ENCODE data around the gene DYNC2LI1. TPM values are rescaled to one million over a fixed set of nuclear protein-coding genes. Genes with fewer than 3 reads are reported as not detected.

The DYNC2LI1 gene
- total and polyA plus RNA-seq, 2 of the 8 experiments (the other 6 are each of a cell fraction or from before 2014, with no cell fraction given): 3.9 to 7.6 TPM

GRCh38 chr2:43792653-43793052, 18.8 kb downstream of the DYNC2LI1 start (continued):
- TF ChIP-seq, protein P1, sequence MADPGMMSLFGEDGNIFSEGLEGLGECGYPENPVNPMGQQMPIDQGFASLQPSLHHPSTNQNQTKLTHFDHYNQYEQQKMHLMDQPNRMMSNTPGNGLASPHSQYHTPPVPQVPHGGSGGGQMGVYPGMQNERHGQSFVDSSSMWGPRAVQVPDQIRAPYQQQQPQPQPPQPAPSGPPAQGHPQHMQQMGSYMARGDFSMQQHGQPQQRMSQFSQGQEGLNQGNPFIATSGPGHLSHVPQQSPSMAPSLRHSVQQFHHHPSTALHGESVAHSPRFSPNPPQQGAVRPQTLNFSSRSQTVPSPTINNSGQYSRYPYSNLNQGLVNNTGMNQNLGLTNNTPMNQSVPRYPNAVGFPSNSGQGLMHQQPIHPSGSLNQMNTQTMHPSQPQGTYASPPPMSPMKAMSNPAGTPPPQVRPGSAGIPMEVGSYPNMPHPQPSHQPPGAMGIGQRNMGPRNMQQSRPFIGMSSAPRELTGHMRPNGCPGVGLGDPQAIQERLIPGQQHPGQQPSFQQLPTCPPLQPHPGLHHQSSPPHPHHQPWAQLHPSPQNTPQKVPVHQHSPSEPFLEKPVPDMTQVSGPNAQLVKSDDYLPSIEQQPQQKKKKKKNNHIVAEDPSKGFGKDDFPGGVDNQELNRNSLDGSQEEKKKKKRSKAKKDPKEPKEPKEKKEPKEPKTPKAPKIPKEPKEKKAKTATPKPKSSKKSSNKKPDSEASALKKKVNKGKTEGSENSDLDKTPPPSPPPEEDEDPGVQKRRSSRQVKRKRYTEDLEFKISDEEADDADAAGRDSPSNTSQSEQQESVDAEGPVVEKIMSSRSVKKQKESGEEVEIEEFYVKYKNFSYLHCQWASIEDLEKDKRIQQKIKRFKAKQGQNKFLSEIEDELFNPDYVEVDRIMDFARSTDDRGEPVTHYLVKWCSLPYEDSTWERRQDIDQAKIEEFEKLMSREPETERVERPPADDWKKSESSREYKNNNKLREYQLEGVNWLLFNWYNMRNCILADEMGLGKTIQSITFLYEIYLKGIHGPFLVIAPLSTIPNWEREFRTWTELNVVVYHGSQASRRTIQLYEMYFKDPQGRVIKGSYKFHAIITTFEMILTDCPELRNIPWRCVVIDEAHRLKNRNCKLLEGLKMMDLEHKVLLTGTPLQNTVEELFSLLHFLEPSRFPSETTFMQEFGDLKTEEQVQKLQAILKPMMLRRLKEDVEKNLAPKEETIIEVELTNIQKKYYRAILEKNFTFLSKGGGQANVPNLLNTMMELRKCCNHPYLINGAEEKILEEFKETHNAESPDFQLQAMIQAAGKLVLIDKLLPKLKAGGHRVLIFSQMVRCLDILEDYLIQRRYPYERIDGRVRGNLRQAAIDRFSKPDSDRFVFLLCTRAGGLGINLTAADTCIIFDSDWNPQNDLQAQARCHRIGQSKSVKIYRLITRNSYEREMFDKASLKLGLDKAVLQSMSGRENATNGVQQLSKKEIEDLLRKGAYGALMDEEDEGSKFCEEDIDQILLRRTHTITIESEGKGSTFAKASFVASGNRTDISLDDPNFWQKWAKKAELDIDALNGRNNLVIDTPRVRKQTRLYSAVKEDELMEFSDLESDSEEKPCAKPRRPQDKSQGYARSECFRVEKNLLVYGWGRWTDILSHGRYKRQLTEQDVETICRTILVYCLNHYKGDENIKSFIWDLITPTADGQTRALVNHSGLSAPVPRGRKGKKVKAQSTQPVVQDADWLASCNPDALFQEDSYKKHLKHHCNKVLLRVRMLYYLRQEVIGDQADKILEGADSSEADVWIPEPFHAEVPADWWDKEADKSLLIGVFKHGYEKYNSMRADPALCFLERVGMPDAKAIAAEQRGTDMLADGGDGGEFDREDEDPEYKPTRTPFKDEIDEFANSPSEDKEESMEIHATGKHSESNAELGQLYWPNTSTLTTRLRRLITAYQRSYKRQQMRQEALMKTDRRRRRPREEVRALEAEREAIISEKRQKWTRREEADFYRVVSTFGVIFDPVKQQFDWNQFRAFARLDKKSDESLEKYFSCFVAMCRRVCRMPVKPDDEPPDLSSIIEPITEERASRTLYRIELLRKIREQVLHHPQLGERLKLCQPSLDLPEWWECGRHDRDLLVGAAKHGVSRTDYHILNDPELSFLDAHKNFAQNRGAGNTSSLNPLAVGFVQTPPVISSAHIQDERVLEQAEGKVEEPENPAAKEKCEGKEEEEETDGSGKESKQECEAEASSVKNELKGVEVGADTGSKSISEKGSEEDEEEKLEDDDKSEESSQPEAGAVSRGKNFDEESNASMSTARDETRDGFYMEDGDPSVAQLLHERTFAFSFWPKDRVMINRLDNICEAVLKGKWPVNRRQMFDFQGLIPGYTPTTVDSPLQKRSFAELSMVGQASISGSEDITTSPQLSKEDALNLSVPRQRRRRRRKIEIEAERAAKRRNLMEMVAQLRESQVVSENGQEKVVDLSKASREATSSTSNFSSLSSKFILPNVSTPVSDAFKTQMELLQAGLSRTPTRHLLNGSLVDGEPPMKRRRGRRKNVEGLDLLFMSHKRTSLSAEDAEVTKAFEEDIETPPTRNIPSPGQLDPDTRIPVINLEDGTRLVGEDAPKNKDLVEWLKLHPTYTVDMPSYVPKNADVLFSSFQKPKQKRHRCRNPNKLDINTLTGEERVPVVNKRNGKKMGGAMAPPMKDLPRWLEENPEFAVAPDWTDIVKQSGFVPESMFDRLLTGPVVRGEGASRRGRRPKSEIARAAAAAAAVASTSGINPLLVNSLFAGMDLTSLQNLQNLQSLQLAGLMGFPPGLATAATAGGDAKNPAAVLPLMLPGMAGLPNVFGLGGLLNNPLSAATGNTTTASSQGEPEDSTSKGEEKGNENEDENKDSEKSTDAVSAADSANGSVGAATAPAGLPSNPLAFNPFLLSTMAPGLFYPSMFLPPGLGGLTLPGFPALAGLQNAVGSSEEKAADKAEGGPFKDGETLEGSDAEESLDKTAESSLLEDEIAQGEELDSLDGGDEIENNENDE (IDR thresholded peaks at IDR 0.05; ENCODE audit: insufficient replicate concordance, low read length): no peak
- no peak for TF ChIP-seq TCF12 (IDR thresholded peaks at IDR 0.05; ENCODE audit: low read depth, low read length)
- no peak for TF ChIP-seq BCL11A (IDR thresholded peaks at IDR 0.05; ENCODE audit: low read depth in 2 of 2, low read length in 2 of 2)
- TF ChIP-seq SP1 (IDR thresholded peaks at IDR 0.05; ENCODE audit: low read depth, low read length): no peak
- TF ChIP-seq FOSL1 (IDR thresholded peaks at IDR 0.05; ENCODE audit: insufficient read depth, low read depth, low read length): no peak
- TF ChIP-seq JUND (IDR thresholded peaks at IDR 0.05; ENCODE audit: low read length): no peak
- no peak for TF ChIP-seq RFX5 (IDR thresholded peaks at IDR 0.05; ENCODE audit: borderline replicate concordance, low read depth, low read length)
- TF ChIP-seq EZH2 (IDR thresholded peaks at IDR 0.05; ENCODE audit: low read depth, low read length, severe bottlenecking): no peak
- TF ChIP-seq ATF2 (IDR thresholded peaks at IDR 0.05; ENCODE audit: low read length): no peak
